ENCODE results near the gene PLEKHA6.

GRCh38 chr1:204348722-204349121 lies 11.0 kb downstream of the PLEKHA6 start:
- TF ChIP-seq EZH2 (IDR thresholded peaks at IDR 0.05; ENCODE audit: borderline replicate concordance, insufficient read depth, low read depth, low read length, poor library complexity, severe bottlenecking): no peak
- TF ChIP-seq CTCF (IDR thresholded peaks at IDR 0.05): no peak
